OCI-LY7 (cell line): ENCODE measurements around the gene GAK. TPM values are rescaled to one million over a fixed set of nuclear protein-coding genes. Genes with fewer than 3 reads are reported as not detected.

Source experiments
- BruUV-seq: library from RNA; stranded (reverse); fragments of 400-500 nt; replicated peaks from 2 replicates; lab custom pipeline; 2021; lab: Mats Ljungman, UMichigan
- CTCF ChIA-PET: fragments of 300-600 bp; sonication (Branson Sonifier 250); formaldehyde crosslinking; loops from one replicate; lab custom pipeline; 2022; ENCODE audit warnings: antibody characterized with exemption; ENCODE audit not compliant: unreplicated experiment; lab: Charles Lee
- POLR2A ChIA-PET: fragments of 300-600 bp; sonication (Branson Sonifier 250); formaldehyde crosslinking; loops from one replicate; lab custom pipeline; 2022; ENCODE audit warnings: antibody characterized with exemption; lab: Charles Lee
- DNase-seq: peaks from one replicate; pipeline ENCODE4 v3.0.0-alpha.2; 2015; ENCODE audit warnings: low spot score
- H2AFZ ChIP-seq: fragments of 200-600 bp; sonication (generic), shearing (Covaris generic); 2 replicates; pipeline ENCODE4 v1.6.1; 2014; ENCODE audit warnings: mild to moderate bottlenecking, antibody characterized with exemption, low read length, moderate library complexity
- H3K27ac ChIP-seq: fragments of 200-600 bp; sonication (generic); 2 replicates; pipeline ENCODE4 v1.5.1; 2014; ENCODE audit warnings: mixed run types, low read depth, mild to moderate bottlenecking, moderate library complexity, low read length, inconsistent platforms; ENCODE audit not compliant: poor library complexity, severe bottlenecking
- H3K36me3 ChIP-seq: fragments of 200-600 bp; sonication (generic); 2 replicates; pipeline ENCODE4 v1.6.1; 2014; ENCODE audit warnings: mild to moderate bottlenecking, antibody characterized with exemption, low read length, moderate library complexity, mixed read lengths; ENCODE audit not compliant: insufficient read depth
- H3K4me1 ChIP-seq: fragments of 200-600 bp; sonication (generic); 2 replicates; pipeline ENCODE4 v1.5.1; 2014; ENCODE audit warnings: mild to moderate bottlenecking, low read length; ENCODE audit not compliant: insufficient read depth, poor library complexity, severe bottlenecking
- H3K4me2 ChIP-seq: fragments of 200-600 bp; sonication (generic); 2 replicates; pipeline ENCODE4 v1.6.1; 2014; ENCODE audit warnings: mild to moderate bottlenecking, low read length
- H3K4me3 ChIP-seq: fragments of 200-600 bp; sonication (generic); 2 replicates; pipeline ENCODE4 v1.5.1; 2014; ENCODE audit warnings: mild to moderate bottlenecking, low read depth, low read length; ENCODE audit not compliant: poor library complexity, severe bottlenecking
- H3K79me2 ChIP-seq: fragments of 200-600 bp; sonication (generic); 2 replicates; pipeline ENCODE4 v1.6.1; 2016; ENCODE audit warnings: low read depth, mild to moderate bottlenecking, low read length, moderate library complexity, mixed read lengths; ENCODE audit not compliant: insufficient read depth
- H3K9me2 ChIP-seq: fragments of 200-600 bp; sonication (generic); 2 replicates; pipeline ENCODE4 v1.6.1; 2016; ENCODE audit warnings: mild to moderate bottlenecking, low read length, mixed read lengths; ENCODE audit not compliant: insufficient read depth
- H3K9me3 ChIP-seq: fragments of 200-600 bp; sonication (generic); 2 replicates; pipeline ENCODE4 v1.6.1; 2014; ENCODE audit warnings: mild to moderate bottlenecking, mixed run types, low read length, mixed read lengths
- H4K20me1 ChIP-seq: fragments of 200-600 bp; sonication (generic); 2 replicates; pipeline ENCODE4 v1.6.1; 2014; ENCODE audit warnings: mild to moderate bottlenecking, antibody characterized with exemption, low read length, moderate library complexity, mixed read lengths; ENCODE audit not compliant: insufficient read depth
- CTCF ChIP-seq: fragments of 200-600 bp; sonication (generic); conservative IDR thresholded peaks from 2 replicates; pipeline ENCODE4 v1.5.1; 2014; ENCODE audit warnings: mild to moderate bottlenecking, antibody characterized with exemption, low read length, moderate library complexity, mixed read lengths
- EZH2phosphoT487 ChIP-seq: fragments of 200-600 bp; sonication (generic); IDR thresholded peaks from 2 replicates; pipeline ENCODE4 v1.6.1; 2018; ENCODE audit warnings: low read depth, borderline replicate concordance, mild to moderate bottlenecking, mixed run types, antibody characterized with exemption, low read length, moderate library complexity, mixed read lengths
- intact Hi-C: fragments of 100-400 bp; cut with micrococcal nuclease; formaldehyde crosslinking; loops from one replicate; pipeline ENCODE4 v1.10.0; 2022; ENCODE audit not compliant: unreplicated experiment
- total RNA-seq, 2 experiments: library from RNA; depleted of rRNA in 1 of 2; stranded (reverse); fragments of >200 nt in 1 of 2; shearing (Covaris generic) in 1 of 2; gene quantifications; 2 replicates each; pipeline ENCODE4 v1.2.3, GENCODE V29; 2014 to 2022

The GAK gene
- total RNA-seq, 2 experiments from 2014 or later, result 86.1 to 107 TPM

GRCh38 chr4:911221-911751, 20.8 kb downstream of the GAK start:
- peaks cover 18% of the 10 kb centered on the region for H3K79me2 ChIP-seq
- H3K4me1 ChIP-seq, result peaks cover 16% of the 10 kb centered on the region
- H3K4me3 ChIP-seq, result no peak overlapping the region
- no peak overlapping the region for H3K4me2 ChIP-seq
- H3K36me3 ChIP-seq, result peaks cover 51% of the 10 kb centered on the region
- ChIA-PET POLR2A (no interaction called here), CTCF (no interaction called here)
- no peak overlapping the region for H2AFZ ChIP-seq
- no TSS peak for BruUV-seq
- H3K27ac ChIP-seq, result no peak overlapping the region
- no peaks in the 10 kb centered on the region for H4K20me1 ChIP-seq
- no peaks in the 10 kb centered on the region for H3K9me2 ChIP-seq
- DNase-seq, result no peak
- intact Hi-C loops, result no loop called here
- 0 out of 2 replicates have a peak, but pooled peaks cover 5% of the 10 kb centered on the region for H3K9me3 ChIP-seq
- TF ChIP-seq CTCF (no peak), EZH2phosphoT487 (no peak)

DNA sequence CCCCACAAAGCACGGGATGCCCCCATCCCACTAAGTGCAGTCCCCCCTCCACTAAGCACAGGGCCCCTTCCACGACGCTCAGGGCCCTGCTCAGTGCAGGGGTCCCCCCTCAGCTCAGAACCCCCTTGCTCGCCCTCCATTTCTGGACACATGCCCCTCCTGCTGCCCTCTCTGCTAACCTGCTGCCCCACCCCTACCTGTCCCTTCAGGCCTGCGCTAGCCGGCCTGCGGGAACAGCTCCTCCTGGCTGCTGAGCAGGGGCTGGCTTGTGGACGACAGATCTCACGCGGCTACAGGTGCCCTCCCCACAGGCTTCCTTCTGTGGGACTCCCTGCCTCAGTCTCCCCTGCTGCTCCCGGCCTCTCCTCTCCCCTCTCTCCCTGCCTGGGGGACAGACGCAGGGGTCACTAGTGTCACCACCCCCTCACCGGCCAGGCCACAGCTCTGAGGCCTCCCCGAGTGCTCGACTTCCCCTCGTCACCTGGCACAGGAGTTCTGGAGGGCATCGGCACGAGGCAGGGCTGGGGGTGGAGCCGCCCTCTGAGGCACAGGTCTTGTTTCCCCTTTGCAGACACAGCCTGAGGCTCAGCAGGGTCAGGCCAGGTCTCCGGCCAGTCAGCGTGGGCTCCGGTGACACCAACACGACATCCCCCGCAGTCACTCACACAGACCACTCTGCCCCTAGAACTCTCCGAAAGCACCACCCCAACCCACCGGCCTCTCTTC, 21.6 kb downstream of the GAK start:
- 0 out of 2 replicates have a peak, but pooled peaks cover 4% of the 10 kb centered on the region for H3K9me3 ChIP-seq
- H2AFZ ChIP-seq, result no peak overlapping the region
- CTCF ChIA-PET, result no interaction called here
- H3K4me2 ChIP-seq, result no peak overlapping the region
- H3K27ac ChIP-seq, result no peak overlapping the region
- H3K79me2 ChIP-seq, result peaks cover 10% of the 10 kb centered on the region
- TF ChIP-seq EZH2phosphoT487 (no peak), CTCF (no peak)
- H4K20me1 ChIP-seq, result no peaks in the 10 kb centered on the region
- no peaks in the 10 kb centered on the region for H3K9me2 ChIP-seq
- POLR2A ChIA-PET, result interaction anchor here (0.6 kb wide), 1 partner anchor 124 kb away, joined by 3 read pairs; no protein-coding TSS in a partner anchor
- no peak overlapping the region for H3K4me3 ChIP-seq
- DNase-seq, result no peak
- H3K4me1 ChIP-seq, result peaks cover 9% of the 10 kb centered on the region
- intact Hi-C loops, result no loop called here
- no TSS peak for BruUV-seq
- peaks cover 58% of the 10 kb centered on the region for H3K36me3 ChIP-seq

GRCh38 chr4:909821-910220, 22.3 kb downstream of the GAK start:
- Histone ChIP-seq H3K79me2 (peaks cover 3% of the 10 kb centered on the region), H3K4me2 (no peak overlapping the region), H3K9me3 (0 out of 2 replicates have a peak, but pooled peaks cover 4% of the 10 kb centered on the region), H4K20me1 (no peaks in the 10 kb centered on the region), H3K27ac (no peak overlapping the region), H3K4me3 (no peak overlapping the region), H3K9me2 (no peaks in the 10 kb centered on the region), H2AFZ (no peak overlapping the region), H3K4me1 (peaks cover 1% of the 10 kb centered on the region), H3K36me3 (peaks cover 61% of the 10 kb centered on the region)
- TF ChIP-seq CTCF, result no peak
- intact Hi-C loops, result no loop called here
- CTCF ChIA-PET, result no interaction called here
- BruUV-seq, result no TSS peak
- POLR2A ChIA-PET, result no interaction called here
- no peak for DNase-seq
